Neural cell (in vitro differentiated cells): Measurements from ENCODE around the gene RAB15.

ENCODE experiments used
- EZH2 ChIP-seq: fragments of 200-600, 300-800 bp; shearing (Covaris generic), sonication (generic); IDR thresholded peaks from 2 replicates; pipeline ENCODE4 v1.6.1; 2014; ENCODE audit warnings: antibody characterized with exemption, low read length, borderline replicate concordance, mild to moderate bottlenecking; ENCODE audit not compliant: insufficient read depth, poor library complexity, severe bottlenecking
- POLR2AphosphoS5 ChIP-seq: IDR thresholded peaks from 2 replicates; pipeline ENCODE4 v1.6.1; 2012
- RAD21 ChIP-seq: fragments of 450-650 bp; conservative IDR thresholded peaks from 2 replicates; pipeline ENCODE4 v1.6.1; 2014; ENCODE audit warnings: antibody characterized with exemption, mild to moderate bottlenecking, moderate library complexity
- TAF1 ChIP-seq: IDR thresholded peaks from 2 replicates; pipeline ENCODE4 v1.6.1; 2012; ENCODE audit warnings: low read depth
- TF ChIP-seq, protein P1 (sequence below): fragments of 450-650 bp; IDR thresholded peaks from 2 replicates; pipeline ENCODE4 v1.5.1; 2014; ENCODE audit warnings: antibody characterized with exemption, mild to moderate bottlenecking, moderate library complexity; ENCODE audit not compliant: poor library complexity, severe bottlenecking

DNA sequence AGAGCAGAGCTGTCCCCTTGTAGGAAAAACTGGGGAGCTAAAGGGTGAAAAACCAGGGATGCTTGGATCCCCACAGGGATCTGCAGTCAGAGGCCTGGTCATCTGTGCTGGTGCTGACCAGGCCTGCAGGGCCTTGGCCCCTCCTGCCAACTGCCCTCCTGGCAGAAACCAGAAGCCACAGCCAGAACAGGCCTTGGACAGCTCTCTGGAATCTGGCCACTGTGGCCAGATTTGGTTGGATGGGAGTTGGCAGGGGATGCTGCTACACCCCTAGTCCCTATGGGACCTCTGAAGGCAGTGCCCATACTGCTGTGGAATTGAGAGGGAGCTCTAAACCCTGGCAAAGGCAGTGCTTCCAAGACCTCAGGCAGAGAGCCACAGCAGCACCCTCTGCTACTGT, 20.4 kb downstream of the RAB15 start:
- TF ChIP-seq RAD21 (no peak), TAF1 (no peak), POLR2AphosphoS5 (no peak), EZH2 (no peak)
- TF ChIP-seq, protein P1, sequence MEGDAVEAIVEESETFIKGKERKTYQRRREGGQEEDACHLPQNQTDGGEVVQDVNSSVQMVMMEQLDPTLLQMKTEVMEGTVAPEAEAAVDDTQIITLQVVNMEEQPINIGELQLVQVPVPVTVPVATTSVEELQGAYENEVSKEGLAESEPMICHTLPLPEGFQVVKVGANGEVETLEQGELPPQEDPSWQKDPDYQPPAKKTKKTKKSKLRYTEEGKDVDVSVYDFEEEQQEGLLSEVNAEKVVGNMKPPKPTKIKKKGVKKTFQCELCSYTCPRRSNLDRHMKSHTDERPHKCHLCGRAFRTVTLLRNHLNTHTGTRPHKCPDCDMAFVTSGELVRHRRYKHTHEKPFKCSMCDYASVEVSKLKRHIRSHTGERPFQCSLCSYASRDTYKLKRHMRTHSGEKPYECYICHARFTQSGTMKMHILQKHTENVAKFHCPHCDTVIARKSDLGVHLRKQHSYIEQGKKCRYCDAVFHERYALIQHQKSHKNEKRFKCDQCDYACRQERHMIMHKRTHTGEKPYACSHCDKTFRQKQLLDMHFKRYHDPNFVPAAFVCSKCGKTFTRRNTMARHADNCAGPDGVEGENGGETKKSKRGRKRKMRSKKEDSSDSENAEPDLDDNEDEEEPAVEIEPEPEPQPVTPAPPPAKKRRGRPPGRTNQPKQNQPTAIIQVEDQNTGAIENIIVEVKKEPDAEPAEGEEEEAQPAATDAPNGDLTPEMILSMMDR: no peak
